Fibroblast of pulmonary artery (primary cell): ENCODE measurements around the gene TMEM207.

Experiments used
- DNase-seq: peaks from one replicate; pipeline ENCODE4 v3.0.0-alpha.2; 2010; ENCODE audit warnings: low read depth
- H3K4me3 ChIP-seq: replicated peaks from 2 replicates; pipeline ENCODE4 v1.5.1; 2011; ENCODE audit warnings: low read depth, mild to moderate bottlenecking, control low read depth, low read length, moderate library complexity
- TF ChIP-seq, protein P1 (sequence below): IDR thresholded peaks from 2 replicates; pipeline ENCODE4 v1.5.1; 2011; ENCODE audit warnings: mild to moderate bottlenecking, control low read depth, low read length, inconsistent platforms; ENCODE audit errors: missing control alignments

Gene TMEM207

DNA sequence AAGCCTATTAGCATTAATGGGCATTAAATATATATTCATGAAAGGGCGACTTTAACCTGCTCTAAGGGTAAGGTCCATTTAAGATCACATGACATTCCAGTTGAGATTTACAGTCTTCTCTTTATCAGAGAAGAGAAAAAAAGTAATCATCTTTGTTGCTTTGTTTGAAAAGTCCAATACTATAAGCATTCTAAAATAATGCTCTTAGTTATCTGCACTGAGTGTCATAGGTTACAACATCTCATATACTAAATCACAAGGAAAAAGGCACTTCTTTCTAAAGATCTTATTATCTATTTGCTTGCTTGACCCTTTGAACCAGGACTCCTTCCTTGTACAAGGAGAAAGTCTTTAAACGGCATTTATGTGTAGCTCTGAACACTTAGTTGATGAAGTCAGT is 1.4 kb downstream of the TMEM207 start:
- DNase-seq: no peak
- TF ChIP-seq, protein P1, sequence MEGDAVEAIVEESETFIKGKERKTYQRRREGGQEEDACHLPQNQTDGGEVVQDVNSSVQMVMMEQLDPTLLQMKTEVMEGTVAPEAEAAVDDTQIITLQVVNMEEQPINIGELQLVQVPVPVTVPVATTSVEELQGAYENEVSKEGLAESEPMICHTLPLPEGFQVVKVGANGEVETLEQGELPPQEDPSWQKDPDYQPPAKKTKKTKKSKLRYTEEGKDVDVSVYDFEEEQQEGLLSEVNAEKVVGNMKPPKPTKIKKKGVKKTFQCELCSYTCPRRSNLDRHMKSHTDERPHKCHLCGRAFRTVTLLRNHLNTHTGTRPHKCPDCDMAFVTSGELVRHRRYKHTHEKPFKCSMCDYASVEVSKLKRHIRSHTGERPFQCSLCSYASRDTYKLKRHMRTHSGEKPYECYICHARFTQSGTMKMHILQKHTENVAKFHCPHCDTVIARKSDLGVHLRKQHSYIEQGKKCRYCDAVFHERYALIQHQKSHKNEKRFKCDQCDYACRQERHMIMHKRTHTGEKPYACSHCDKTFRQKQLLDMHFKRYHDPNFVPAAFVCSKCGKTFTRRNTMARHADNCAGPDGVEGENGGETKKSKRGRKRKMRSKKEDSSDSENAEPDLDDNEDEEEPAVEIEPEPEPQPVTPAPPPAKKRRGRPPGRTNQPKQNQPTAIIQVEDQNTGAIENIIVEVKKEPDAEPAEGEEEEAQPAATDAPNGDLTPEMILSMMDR: no peak

DNA sequence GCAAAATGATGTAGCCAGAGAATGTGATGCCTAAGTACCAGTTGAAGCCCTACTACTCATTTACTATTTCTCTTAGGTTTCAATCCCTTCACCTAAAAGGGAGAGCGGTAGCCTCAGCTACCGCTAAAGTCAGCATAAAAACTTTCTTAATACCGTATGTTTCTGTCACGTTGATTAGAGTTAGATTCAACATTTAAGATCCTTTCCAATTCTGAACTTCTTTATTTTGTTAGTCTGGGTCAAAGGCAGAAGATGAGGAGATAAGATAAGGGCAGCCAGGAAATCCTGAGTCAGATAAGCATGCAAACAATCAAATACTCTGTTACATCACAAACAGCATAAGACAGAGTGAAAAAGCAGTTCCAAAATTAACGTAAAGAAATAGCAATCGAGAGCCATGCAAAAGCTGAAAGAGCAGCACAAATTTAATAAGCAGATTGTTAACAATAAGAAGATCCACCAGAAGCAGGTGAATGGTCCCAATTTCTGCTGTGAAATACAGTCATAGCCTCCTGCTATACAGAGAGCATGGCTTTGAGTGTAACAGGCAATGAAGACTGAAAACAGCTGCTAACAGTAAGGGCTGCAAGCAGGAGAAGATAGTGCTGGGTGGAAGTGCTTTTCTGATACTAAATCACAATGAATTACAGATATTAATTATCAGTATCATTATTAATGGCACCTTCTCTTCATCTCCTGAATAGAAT is 3.0 kb downstream of the TMEM207 start:
- DNase-seq: no peak
- no peak overlapping the region for H3K4me3 ChIP-seq
- TF ChIP-seq, protein P1: no peak

More for the DNA sequence above, 1.4 kb downstream of the TMEM207 start:
- H3K4me3 ChIP-seq: no peak overlapping the region

DNA sequence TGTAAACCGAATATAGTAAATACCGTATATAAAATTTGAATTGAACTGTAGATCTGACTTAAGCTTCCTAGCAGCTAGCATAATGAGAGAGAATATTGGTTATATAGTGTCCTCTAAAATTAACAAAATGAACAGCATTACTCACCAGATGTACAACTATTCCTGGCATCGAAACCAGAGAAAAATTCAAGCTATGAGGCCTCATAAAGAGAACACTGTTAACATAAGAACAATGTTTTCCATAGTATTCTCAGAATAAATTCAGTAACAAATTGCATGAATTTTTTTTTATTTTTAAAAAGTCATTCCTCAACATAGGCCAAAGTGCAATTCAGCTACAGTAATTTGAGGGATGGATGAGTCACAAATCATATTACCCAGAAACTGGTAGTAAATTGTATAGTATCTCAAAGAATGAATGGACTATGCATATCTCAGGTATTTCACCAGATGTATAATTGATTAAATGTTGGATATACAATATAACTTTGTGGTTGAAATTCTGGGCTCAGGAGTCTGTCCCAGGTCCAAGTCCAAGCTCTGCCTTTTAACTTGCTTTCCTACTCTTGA is 5.0 kb downstream of the TMEM207 start:
- H3K4me3 ChIP-seq: no peak overlapping the region
- TF ChIP-seq, protein P1: no peak
- DNase-seq: peak; percentile 8

DNA sequence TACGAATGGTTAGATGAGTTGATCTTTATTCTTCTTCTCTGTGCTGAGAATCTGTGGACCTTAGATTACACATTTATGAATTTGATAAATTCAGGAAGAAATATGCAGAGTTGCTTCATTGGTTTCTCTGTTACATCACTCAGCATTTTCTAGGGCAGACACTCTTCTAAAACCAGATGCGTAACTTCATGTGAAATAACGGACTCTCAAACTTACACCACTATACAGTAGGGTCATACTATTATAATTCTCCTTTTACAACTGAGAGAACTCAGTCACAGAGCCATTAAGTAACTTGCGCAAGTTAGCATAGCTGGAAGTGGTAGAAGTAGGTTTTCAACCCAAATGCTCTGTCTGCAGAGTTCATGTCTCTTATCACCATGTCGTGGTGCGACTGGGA is 5.7 kb downstream of the TMEM207 start:
- no peak overlapping the region for H3K4me3 ChIP-seq
- TF ChIP-seq, protein P1: no peak
- no peak for DNase-seq

DNA sequence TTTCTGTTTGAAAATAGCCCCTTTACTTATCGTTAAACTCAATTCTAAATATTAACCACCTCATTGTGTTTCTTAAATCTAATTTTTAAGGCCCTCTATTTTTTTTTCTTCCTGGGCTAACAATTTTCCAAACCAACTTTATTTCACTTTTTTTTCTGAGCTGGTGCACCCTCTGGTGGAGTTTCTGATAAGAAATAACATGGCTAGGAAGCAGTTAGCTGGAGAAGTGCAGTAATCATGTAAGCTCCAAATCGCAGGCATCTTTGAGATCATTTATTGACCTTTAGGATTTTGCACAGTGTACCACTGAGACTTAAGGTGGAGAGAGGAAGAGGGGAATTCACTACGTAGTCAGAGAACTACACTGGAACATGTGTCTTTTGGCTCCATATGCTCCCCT is 6.4 kb downstream of the TMEM207 start:
- peak; percentile 54 for DNase-seq
- TF ChIP-seq, protein P1: peak; percentile 48
- no peak overlapping the region for H3K4me3 ChIP-seq

DNA sequence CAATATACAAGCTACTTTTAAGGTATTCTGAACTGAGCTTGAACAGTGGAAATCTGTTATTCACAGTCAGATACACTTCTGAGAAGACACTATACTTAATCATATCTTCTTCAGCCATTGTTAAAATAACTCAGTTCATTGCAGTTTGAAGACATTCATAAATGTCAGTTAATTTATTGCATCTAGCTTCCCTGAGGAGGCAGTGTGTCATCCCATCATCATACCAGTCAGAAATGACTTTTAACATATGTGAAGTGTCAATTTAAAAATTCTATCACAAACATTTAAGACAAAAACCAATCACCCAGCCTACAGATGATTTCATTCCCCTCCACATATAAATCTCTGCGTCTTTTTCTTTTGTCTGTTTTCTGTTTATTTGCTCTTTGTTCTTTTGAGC is 7.5 kb downstream of the TMEM207 start:
- TF ChIP-seq, protein P1: no peak
- H3K4me3 ChIP-seq: no peak overlapping the region
- DNase-seq: no peak

DNA sequence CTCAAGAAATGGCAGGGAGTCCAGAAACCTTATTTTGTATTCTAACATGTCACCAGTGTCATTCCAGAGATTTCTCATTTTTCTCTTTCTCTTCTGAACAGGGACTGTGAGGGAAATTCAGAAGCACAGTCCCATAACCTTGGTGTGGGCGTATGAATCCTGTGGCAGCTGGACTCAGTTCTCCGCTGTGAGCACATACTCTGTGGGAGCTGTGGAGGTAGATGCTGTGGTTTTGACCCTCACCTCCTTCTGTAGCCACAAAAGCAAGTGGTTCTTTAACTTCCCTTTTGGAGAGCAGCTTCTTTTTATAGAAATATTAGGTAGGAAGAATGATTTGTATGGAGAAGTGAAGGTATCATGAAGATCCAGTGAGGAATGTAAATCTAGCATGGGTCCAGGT is 13.4 kb downstream of the TMEM207 start:
- TF ChIP-seq, protein P1: no peak
- no peak for DNase-seq
- H3K4me3 ChIP-seq: no peak overlapping the region
